M059J (cell line): ENCODE results near the gene GSTM4. TPM values are rescaled to one million over a fixed set of nuclear protein-coding genes. Genes with fewer than 3 reads are reported as not detected.
"Not testable (repeated sequence)": the region's sequence is repeated elsewhere in the genome, so short reads cannot be mapped to it uniquely, and the experiment has no call there.

Source experiments
- DNase-seq: peaks from one replicate; pipeline ENCODE4 v3.0.0-alpha.2; 2012; ENCODE audit warnings: low read depth
- total RNA-seq: library from RNA; depleted of rRNA; stranded (reverse); fragments of >200 nt; shearing (Covaris generic); gene quantifications from 2 replicates; pipeline ENCODE4 v1.2.3, GENCODE V29; 2014

GSTM4 gene
- total RNA-seq, 1 experiment from 2014 or later, result 37.4 TPM

DNA sequence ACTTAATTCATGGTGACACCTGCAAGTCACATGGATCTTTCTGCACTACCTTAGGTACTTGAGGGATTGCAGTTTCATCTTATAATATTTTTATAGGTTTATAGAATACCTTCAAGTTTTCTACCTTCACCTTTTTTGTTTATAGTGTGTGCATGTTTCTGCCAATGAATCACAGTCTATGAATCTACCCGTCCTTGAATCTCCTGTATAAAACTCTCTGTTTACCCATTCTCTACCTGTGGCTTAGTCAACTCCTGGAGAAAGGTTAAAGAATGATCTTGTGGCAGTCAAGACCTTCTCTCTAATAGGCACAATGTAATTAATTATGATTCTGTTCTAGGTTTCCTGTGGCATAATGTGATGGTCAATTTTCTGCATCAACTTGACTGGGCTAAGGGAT is 8.8 kb downstream of the GSTM4 start:
- DNase-seq, result no peak

DNA sequence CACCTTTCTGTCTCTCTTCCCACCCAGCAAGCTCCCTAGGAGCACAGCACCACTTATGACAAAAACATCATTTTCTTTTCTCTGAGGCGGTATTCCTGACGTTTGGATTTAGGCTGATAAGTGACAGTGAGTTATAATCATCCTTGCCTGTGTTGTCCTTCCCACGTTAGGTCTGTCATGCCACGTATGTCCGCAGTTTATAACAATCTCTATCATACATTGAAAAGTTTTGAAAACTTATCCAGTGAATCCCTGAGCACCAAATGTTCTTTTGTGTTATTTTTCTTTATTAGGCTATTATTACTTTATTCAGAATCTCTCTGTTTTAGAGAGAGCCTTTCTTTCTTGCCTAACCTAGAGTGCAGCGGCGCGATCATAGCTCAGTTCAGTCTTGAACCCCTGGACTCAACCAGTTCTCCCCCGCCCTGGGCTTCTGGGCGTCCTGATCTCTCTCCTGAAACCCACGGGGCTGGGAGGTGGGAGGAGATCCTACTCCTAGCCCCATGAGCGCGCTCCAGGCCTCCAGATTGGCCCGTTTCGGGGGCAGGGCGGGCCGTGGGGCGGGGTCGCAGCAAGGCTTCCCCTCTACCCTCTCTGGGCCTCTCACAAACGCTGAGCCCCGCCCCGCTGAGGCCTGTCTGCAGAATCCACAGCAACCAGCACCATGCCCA is 11.7 kb downstream of the GSTM4 start, which contains the start of gene GSTM2:
Gene GSTM2 (plus strand): TSS at position 606 of the 671 bp plus-strand sequence. CDS start 59 bp downstream, at position 665.
- DNase-seq, result peak; percentile 81

DNA sequence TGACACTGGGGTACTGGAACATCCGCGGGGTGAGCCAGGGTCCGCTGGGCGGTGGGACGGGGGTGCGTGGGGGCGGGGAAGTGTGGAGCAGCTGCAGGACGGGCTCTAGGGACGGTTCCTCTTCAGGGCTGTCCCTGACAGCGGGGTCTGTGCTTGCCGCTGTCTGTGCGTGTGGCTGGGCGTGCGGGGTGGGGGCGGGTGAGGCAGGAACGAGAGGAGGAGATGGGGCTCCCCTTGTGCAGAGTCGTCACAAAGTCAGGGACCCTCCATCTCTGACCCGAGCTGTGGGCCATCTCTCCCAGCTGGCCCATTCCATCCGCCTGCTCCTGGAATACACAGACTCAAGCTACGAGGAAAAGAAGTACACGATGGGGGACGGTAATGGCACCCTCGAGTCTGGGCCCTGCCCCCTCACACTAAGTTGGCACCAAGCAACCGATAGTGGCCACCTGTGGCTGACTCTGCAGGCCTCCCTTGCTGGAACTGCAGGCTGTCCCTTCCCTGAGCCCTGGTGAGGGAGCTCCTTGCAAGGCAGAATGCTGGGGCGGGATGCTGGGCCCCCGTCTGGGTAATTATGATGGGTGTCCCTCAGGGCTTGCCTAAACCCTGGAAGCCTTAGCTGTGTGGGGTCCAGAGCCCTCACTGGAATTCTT is 12.3 kb downstream of the GSTM4 start:
- no peak for DNase-seq

DNA sequence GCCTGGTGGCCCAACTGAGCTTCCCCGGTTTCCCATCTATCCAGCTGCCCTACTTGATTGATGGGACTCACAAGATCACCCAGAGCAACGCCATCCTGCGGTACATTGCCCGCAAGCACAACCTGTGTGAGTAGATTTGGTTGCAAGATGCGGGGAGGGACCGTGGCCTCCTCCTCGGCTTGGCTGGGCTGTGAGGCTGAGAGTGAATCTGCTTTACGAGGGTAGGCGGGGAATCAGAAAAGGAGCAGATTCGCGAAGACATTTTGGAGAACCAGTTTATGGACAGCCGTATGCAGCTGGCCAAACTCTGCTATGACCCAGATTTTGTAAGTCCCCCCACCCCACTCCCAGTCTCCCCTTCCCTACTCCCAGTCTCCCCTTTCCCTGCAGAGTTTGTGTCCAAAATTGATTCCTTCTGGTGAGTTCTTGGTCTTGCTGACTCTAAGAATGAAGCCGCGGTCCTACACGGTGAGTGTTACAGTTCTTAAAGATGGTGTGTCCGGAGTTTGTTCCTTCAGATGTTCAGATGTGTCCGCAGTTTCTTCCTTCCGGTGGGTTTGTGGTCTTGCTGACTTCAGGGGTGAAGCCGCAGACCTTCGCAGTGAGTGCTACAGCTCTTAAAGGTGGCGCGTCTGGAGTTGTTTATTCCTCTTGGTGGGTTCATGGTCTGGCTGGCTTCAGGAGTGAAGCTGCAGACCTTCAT is 13.5 kb downstream of the GSTM4 start:
- no peak for DNase-seq

DNA sequence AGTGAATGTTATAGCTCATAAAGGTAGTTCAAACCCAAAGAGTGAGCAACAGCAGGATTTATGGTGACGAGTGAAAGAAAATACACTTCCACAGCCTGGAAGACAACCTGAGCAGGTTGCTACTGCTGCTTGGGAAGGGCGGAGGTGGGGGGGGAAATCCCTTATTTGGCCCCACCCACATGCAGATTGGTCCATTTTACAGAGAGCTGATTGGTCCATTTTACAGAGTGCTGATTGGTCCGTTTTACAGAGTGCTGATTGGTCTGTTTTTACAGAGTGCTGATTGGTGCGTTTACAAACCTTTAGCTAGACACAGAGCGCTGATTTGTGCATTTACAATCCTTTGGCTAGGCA is 14.0 kb downstream of the GSTM4 start:
- DNase-seq, result not testable (repeated sequence)

DNA sequence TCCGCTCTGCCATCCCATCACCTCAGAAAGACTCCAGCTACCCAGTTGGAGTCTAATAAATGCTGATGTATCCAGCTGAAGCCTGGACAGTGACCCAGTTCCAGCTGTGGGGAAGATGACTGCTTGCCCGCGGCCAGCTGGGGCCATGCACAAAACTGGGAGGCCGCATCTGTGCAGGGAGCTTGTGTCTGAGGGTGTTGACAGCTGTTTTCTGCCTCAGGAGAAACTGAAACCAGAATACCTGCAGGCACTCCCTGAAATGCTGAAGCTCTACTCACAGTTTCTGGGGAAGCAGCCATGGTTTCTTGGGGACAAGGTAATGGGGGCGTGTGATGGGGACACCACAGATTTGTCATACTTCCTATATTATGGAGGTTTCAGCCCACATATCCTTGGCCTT is 15.2 kb downstream of the GSTM4 start:
- DNase-seq, result no peak

DNA sequence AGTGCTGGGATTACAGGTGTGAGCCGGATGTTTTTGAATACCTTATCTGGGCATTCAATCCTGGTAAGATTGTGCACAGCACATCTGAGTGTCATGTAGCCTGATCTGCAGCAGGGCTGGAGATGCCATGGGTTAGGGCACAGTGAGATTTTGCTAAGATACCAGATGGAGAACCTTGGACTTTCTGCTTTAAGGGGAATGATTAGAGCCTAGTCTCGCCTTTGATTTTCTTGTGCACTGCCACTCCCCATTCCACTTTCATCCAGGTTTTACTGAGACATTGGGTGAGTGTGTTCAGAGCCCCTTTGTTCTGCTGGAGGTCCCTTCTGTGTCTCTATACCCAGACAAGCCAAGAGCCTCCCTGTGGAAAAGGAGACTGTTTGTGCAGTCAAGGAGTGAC is 18.0 kb downstream of the GSTM4 start:
- not testable (repeated sequence) for DNase-seq

DNA sequence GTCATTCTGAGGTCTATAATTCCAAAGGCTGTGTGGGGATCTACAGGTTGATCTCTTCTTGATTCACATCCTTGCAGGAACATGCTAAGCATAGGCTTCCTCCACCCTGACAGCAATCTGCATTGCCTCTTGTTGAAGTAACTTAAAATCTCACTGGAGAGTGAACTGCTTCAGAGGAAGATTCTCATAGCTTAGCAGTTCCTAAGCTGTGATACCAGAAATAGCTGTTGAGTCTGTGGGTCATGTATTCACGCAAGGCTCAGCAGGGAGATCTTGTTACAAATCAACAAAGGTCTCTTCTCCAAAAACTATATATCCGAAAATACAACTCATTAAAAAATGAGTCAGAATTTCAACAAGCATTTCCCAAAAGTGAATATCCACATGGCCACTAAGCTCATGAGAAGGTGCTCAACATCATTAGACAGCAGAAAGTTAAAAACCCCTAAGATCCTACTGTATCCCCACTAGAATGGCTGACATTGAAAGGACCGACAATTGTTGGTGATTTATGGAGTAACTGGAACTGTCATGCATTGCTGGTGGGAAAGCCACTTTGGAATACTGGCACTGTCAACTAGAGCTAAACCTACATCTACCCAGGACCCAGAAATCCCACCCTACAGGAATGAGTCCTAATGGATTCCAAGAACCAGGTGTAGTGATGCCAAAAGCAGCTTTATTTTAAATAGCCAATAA is 20.9 kb downstream of the GSTM4 start:
- not testable (repeated sequence) for DNase-seq

DNA sequence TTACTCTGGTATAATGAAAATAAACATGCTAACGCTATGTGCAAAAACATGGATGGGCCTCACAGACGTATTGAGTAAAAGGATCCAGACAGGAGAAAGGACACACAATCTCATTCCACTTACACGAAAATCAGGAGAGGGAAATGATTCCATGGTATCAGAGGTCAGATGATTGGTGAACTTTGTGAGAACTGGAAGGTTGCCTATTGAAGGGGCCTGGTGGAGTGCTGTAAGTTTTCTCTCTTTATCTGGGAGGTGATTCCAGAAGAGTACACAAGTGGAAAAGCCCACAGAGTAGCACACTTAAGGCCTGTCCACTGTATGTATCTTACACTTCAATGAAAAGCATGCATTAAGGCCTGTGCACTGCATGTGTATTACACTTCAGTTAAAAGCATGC is 21.6 kb downstream of the GSTM4 start:
- DNase-seq, result no peak

DNA sequence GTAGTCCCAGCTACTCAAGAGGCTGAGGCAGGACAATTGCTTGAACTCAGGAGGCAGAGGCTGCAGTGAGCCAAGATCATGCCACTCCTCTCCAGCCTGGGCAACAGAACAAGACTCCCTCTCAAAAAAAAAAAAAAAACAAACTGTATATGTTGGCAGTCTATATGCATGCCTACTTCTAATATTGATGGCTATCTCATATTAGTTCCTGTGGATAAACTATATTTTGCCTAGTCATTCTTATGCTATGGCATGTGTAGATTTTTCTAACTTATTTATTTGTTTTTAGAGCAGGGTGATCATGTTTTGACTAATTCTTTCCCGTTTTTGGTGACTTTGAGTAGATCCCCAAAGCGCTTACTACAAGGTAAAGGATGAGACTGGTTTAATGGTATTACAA is 22.7 kb downstream of the GSTM4 start:
- DNase-seq, result not testable (repeated sequence)

DNA sequence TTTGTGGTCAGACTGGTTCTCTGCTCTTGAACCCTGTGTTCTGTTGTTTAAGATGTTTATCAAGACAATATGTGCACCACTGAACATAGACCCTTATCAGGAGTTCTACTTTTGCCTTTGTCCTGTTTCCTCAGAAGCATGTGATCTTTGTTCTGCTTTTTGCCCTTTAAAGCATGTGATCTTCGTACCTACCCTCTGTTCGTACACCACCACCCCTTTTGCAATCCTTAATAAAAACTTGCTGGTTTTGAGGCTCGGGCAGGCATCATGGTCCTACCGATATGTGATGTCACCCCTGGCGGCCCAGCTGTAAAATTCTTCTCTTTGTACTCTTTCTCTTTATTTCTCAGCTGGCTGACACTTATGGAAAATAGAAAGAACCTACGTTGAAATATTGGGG is 28.9 kb downstream of the GSTM4 start:
- DNase-seq, result not testable (repeated sequence)

DNA sequence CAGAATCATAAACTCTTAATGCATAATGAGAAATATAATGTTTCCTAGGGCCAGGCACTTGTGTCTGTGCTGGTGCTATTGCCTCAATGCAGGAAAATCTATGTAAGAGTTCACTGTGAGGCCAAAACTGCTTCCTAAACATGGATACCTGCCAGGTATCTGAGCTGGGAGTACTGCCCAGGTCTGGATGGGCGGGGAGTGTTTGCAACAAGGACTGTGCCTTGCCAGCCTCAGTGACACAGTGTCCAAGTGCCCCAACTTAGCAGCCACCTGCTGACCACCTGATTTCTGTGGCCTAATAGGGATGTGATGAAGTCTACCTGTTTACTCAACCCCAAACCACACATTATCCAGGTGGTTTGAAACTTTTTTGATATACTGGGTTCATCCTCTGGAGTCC is 29.5 kb downstream of the GSTM4 start:
- DNase-seq, result not testable (repeated sequence)

DNA sequence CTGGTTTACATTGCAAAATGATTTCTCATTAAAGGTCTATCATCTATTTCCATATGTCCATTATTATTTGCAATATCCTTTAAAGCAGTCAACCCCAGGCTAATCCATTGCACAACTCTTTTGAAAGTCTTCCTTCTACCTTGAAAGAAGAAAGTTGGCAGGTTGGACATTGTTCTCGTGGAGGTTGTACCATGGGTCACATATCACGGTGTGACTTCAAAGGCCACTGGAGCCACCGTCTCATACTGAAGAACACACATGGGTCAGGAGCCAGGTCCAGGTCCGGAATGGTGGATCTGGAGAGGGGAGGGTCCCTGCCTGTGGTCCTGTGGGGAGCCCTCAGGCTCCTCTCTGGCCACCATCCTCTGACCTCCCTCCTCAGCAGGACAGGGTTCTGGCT is 30.0 kb downstream of the GSTM4 start:
- DNase-seq, result not testable (repeated sequence)

DNA sequence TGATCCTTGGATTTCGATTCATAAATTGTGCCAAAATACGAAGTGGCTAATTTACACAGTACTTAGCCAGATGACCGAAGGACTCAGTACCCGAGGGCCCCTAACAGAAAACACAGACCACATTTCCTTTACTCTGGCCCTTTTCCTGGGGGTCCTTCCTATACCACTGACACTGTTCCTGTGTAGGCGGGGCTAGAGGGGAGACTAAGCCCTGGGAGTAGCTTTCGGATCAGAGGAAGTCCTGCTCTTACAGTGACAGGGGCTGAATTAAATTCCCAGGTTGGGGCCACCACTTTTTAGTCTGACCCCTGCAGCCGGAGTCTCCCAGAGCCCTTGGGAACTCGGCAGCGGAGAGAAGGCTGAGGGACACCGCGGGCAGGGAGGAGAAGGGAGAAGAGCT is 31.2 kb downstream of the GSTM4 start:
- DNase-seq, result not testable (repeated sequence)

DNA sequence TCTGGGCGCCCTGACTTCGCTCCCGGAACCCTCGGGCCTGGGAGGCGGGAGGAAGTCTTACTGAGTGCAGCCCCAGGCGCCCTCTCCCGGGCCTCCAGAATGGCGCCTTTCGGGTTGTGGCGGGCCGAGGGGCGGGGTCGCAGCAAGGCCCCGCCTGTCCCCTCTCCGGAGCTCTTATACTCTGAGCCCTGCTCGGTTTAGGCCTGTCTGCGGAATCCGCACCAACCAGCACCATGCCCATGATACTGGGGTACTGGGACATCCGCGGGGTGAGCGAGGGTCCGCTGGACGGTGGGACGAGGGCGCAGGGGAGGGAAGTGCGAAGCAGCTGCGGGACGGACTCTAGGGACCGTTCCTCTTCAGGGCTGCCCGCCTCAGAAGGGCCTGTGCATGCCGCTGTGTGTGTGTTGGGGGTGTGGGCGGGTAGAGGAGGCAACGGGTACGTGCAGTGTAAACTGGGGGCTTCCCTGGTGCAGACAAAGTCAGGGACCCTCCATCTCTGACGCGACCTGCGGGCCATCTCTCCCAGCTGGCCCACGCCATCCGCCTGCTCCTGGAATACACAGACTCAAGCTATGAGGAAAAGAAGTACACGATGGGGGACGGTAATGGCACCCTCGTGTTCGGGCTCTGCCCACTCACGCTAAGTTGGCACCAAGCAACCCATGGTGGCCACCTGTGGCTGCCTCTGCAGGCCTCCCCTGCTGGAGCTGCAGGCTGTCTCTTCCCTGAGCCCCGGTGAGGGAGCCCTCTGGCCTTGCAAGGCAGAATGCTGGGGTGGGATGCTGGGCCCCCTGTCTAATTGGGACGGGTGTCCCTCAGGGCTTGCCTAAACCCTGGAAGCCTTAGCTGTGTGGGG is 32.0 kb downstream of the GSTM4 start, which contains the start of gene GSTM1:
Gene GSTM1 (plus strand): TSS at position 177 of the 859 bp plus-strand sequence. CDS start 57 bp downstream, at position 234.
- no peak for DNase-seq

DNA sequence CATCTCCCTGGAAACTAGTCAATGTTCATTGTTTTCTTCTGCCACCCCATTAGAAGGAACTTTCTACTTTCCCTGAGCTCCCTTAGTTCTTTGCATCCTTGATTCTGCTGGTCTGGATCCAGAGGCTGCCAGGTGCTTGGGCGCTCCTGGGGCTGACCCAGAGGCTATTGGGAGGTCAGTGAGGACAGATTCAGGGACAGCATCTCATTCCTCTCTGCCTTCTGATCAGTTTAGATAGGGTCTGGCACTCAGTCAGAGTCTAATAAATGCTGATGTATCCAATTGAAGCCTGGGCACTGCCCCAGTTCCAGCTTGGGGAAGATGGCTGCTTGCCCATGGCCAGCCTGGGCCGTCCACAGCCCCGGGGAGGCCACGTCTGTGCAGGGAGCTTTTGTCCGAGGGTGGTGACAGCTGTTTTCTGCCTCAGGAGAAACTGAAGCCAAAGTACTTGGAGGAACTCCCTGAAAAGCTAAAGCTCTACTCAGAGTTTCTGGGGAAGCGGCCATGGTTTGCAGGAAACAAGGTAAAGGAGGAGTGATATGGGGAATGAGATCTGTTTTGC is 34.0 kb downstream of the GSTM4 start:
- DNase-seq, result no peak

DNA sequence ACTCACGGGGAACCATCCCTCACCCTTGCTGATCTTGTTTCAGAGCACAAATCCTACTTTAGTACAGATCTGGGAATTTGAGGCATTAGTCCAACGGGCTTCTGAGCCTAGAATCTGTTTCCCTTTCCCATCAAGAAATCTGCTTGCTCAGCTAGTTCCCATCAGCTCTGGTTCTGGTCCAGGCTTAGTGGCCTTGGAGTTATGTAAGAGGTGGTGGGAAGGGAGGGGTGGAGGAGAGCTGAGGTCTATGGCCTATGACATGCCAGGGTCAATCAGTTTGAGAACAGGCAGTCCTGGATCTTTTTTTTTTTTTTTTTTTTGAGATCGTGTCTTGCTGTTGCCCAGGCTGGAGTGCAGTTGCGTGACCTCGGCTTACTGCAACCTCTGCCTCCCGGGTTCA is 35.9 kb downstream of the GSTM4 start:
- DNase-seq, result no peak

DNA sequence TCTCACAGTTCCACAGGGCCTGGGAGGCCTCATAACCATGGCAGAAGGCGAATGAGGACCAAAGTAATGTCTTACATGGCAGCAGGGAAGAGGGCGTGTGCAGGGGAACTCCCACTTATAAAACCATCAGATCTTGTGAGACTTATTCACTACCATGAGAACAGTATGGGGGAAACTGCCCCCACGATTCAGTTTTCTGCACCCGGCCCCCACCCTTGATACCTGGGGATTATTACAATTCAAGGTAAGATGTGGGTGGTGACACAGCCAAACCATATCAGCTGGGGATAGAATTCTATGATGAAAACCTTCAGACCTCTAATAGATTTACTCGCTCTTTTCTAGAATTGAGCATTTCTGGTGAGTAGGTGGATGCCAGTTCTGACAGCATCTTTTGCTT is 38.5 kb downstream of the GSTM4 start:
- DNase-seq, result not testable (repeated sequence)

DNA sequence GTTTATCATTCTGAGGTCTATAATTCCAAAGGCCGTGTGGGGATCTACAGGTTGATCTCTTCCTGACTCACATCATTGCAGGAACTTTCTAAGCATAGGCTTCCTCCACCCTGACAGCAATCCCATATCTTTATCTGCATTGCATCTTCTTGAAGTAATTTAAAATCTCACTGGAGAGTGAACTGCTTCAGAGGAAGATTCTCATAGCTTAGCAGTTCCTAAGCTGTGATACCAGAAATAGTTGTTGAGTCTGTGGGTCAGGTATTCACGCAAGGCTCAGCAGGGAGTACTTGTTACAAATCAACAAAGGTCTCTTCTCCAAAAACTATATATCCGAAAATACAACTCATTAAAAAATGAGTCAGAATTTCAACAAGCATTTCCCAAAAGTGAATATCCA is 39.2 kb downstream of the GSTM4 start:
- not testable (repeated sequence) for DNase-seq

DNA sequence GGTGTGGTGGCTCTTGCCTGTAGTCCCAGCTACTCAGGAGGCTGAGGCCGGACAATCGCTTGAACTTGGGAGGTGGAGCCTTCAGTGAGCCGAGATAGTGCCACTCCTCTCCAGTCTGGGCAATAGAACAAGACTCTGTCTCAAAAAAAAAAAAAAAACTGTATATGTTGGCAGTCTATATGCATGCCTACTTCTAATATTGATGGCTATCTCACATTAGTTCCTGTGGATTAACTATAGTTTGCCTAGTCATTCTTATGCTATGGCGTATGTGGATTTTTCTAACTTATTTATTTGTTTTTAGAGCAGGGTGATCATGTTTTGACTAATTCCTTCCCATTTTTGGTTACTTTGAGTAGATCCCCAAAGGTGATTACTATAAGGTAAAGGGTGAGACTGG is 41.2 kb downstream of the GSTM4 start:
- DNase-seq, result no peak

DNA sequence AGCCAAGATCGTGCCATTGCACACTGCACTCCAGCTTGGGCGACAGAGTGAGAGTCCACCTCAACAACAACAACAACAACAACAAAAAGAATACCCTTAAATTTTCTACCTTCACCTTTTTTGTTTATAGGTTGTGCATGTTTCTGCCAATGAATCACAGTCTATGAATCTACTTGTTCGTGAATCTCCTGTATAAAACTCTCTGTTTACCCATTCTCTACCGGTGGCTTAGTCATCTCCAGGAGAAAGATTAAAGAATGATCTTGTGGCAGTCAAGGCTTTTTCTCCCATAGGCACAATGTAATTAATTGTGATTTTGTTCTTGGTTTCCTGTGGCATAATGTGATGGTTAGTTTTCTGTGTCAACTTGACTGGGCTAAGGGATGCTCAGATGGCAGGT is 42.0 kb downstream of the GSTM4 start:
- not testable (repeated sequence) for DNase-seq
